Neural progenitor cell (in vitro differentiated cells): ENCODE measurements around the gene PABPC3. TPM values are rescaled to one million over a fixed set of nuclear protein-coding genes. Genes with fewer than 3 reads are reported as not detected.
A peak's percentile ranks its signal among the peaks of the same experiment; 100 is the strongest.

Experiments used
- DNase-seq: peaks from one replicate; pipeline ENCODE4 v3.0.0-alpha.2; 2016; ENCODE audit warnings: low spot score
- H2AFZ ChIP-seq: fragments of 200-600 bp; sonication (generic); replicated peaks from 2 replicates; pipeline ENCODE4 v1.6.1; 2016; ENCODE audit warnings: antibody characterized with exemption
- H3F3A ChIP-seq: fragments of 200-600 bp; sonication (generic); 2 replicates; pipeline ENCODE4 v1.6.1; 2016; ENCODE audit warnings: antibody characterized with exemption, low read depth
- H3K27ac ChIP-seq: fragments of 200-600 bp; sonication (generic); 2 replicates; pipeline ENCODE4 v1.5.1; 2016; ENCODE audit warnings: mild to moderate bottlenecking
- H3K27me3 ChIP-seq: fragments of 200-600 bp; sonication (generic); 2 replicates; pipeline ENCODE4 v1.6.1; 2016; ENCODE audit warnings: mild to moderate bottlenecking, moderate library complexity
- H3K36me3 ChIP-seq: fragments of 200-600 bp; sonication (generic); 2 replicates; pipeline ENCODE4 v1.5.1; 2016
- H3K4me1 ChIP-seq: fragments of 200-600 bp; sonication (generic); 2 replicates; pipeline ENCODE4 v1.6.1; 2016; ENCODE audit warnings: mixed run types
- H3K4me2 ChIP-seq: fragments of 200-600 bp; sonication (generic); 2 replicates; pipeline ENCODE4 v1.6.1; 2016
- H3K4me3 ChIP-seq: fragments of 200-600 bp; sonication (generic); 2 replicates; pipeline ENCODE4 v1.5.1; 2016
- H3K79me2 ChIP-seq: fragments of 200-600 bp; sonication (generic); 2 replicates; pipeline ENCODE4 v1.6.1; 2016; ENCODE audit warnings: low read depth
- H3K9ac ChIP-seq: fragments of 200-600 bp; sonication (generic); 2 replicates; pipeline ENCODE4 v1.6.1; 2016
- H3K9me3 ChIP-seq: fragments of 200-600 bp; sonication (generic); 2 replicates; pipeline ENCODE4 v1.5.1; 2016; ENCODE audit warnings: low read depth
- H4K20me1 ChIP-seq: fragments of 200-600 bp; sonication (generic); 2 replicates; pipeline ENCODE4 v1.6.1; 2016; ENCODE audit warnings: low read depth
- H3K27ac Mint-ChIP-seq: 3 replicates; pipeline ENCODE4 v1.8.0; 2021; ENCODE audit warnings: mixed read lengths
- H3K27me3 Mint-ChIP-seq: 2 replicates; pipeline ENCODE4 v1.8.0; 2022; ENCODE audit warnings: low read depth, mild to moderate bottlenecking, inconsistent platforms, moderate library complexity, mixed read lengths; ENCODE audit not compliant: insufficient read depth
- H3K36me3 Mint-ChIP-seq: 3 replicates; pipeline ENCODE4 v1.8.0; 2021; ENCODE audit warnings: mixed read lengths
- H3K4me1 Mint-ChIP-seq: 3 replicates; pipeline ENCODE4 v1.8.0; 2021; ENCODE audit warnings: mixed read lengths
- H3K4me3 Mint-ChIP-seq: 3 replicates; pipeline ENCODE4 v1.8.0; 2021; ENCODE audit warnings: mild to moderate bottlenecking, moderate library complexity, mixed read lengths
- H3K9me3 Mint-ChIP-seq: 3 replicates; pipeline ENCODE4 v1.8.0; 2020; ENCODE audit warnings: mixed read lengths
- CTCF ChIP-seq: fragments of 200-600 bp; sonication (generic); IDR thresholded peaks from 2 replicates; pipeline ENCODE4 v1.5.1; 2017; ENCODE audit warnings: antibody characterized with exemption, mild to moderate bottlenecking
- EZH2 ChIP-seq: fragments of 200-600 bp; sonication (generic); IDR thresholded peaks from 2 replicates; pipeline ENCODE4 v1.6.1; 2017; ENCODE audit warnings: antibody characterized with exemption, mild to moderate bottlenecking, moderate library complexity
- EZH2phosphoT487 ChIP-seq: fragments of 200-600 bp; sonication (generic); IDR thresholded peaks from 2 replicates; pipeline ENCODE4 v1.6.1; 2017; ENCODE audit warnings: antibody characterized with exemption
- total RNA-seq: library from RNA; depleted of rRNA; stranded (reverse); fragments of >200 nt; gene quantifications from 2 replicates; pipeline ENCODE4 v1.2.3, GENCODE V29; 2015; ENCODE audit warnings: low replicate concordance

PABPC3 gene
- total RNA-seq, 1 donor from 2014 or later, result 0.17 TPM

GRCh38 chr13:25080773-25081172 is 15.2 kb upstream of the PABPC3 start:
- Histone ChIP-seq H3K79me2 (no peaks in the 10 kb centered on the region), H3F3A (no peaks in the 10 kb centered on the region), H2AFZ (no peak overlapping the region), H3K27me3 (no peaks in the 10 kb centered on the region), H3K4me2 (no peak overlapping the region), H3K36me3 (no peaks in the 10 kb centered on the region), H4K20me1 (no peaks in the 10 kb centered on the region), H3K4me3 (no peak overlapping the region), H3K4me1 (no peaks in the 10 kb centered on the region), H3K9ac (no peak overlapping the region), H3K27ac (no peak overlapping the region), H3K9me3 (no peaks in the 10 kb centered on the region)
- DNase-seq, result no peak
- Mint-ChIP-seq H3K9me3 (no peaks in the 10 kb centered on the region), H3K4me1 (no peaks in the 10 kb centered on the region), H3K4me3 (no peak overlapping the region), H3K36me3 (no peaks in the 10 kb centered on the region), H3K27ac (no peak overlapping the region), H3K27me3 (no peaks in the 10 kb centered on the region)
- no peak for TF ChIP-seq EZH2

GRCh38 chr13:25084096-25084495 is 11.8 kb upstream of the PABPC3 start:
- no peak for TF ChIP-seq EZH2phosphoT487
- no peak for TF ChIP-seq CTCF
- no peak for TF ChIP-seq EZH2
- no peaks in the 10 kb centered on the region for H3K36me3 ChIP-seq
- H3K79me2 ChIP-seq, result no peaks in the 10 kb centered on the region
- H3K27ac ChIP-seq, result no peak overlapping the region
- no peaks in the 10 kb centered on the region for H3K9me3 Mint-ChIP-seq
- H3K27me3 Mint-ChIP-seq, result no peaks in the 10 kb centered on the region
- H3K4me1 ChIP-seq, result no peaks in the 10 kb centered on the region
- no peak overlapping the region for H2AFZ ChIP-seq
- no peak overlapping the region for H3K9ac ChIP-seq
- no peaks in the 10 kb centered on the region for H3K4me1 Mint-ChIP-seq
- no peak overlapping the region for H3K4me2 ChIP-seq
- H4K20me1 ChIP-seq, result no peaks in the 10 kb centered on the region
- no peak overlapping the region for H3K27ac Mint-ChIP-seq
- H3K27me3 ChIP-seq, result no peaks in the 10 kb centered on the region
- no peaks in the 10 kb centered on the region for H3K36me3 Mint-ChIP-seq
- no peaks in the 10 kb centered on the region for H3F3A ChIP-seq
- no peak overlapping the region for H3K4me3 ChIP-seq
- H3K4me3 Mint-ChIP-seq, result no peak overlapping the region
- no peaks in the 10 kb centered on the region for H3K9me3 ChIP-seq
- DNase-seq, result no peak

GRCh38 chr13:25085125-25085742 is 10.7 kb upstream of the PABPC3 start:
- no peak overlapping the region for H3K4me2 ChIP-seq
- peak; percentile 67 for TF ChIP-seq CTCF
- TF ChIP-seq EZH2phosphoT487, result no peak
- no peak overlapping the region for H3K4me3 Mint-ChIP-seq
- peak; percentile 69 for DNase-seq
- no peak overlapping the region for H3K27ac ChIP-seq
- peaks cover 4% of the 10 kb centered on the region for H3K27me3 Mint-ChIP-seq
- no peaks in the 10 kb centered on the region for H3K4me1 ChIP-seq
- no peaks in the 10 kb centered on the region for H3K4me1 Mint-ChIP-seq
- no peaks in the 10 kb centered on the region for H4K20me1 ChIP-seq
- H3F3A ChIP-seq, result no peaks in the 10 kb centered on the region
- no peaks in the 10 kb centered on the region for H3K36me3 Mint-ChIP-seq
- no peaks in the 10 kb centered on the region for H3K27me3 ChIP-seq
- H3K9me3 Mint-ChIP-seq, result no peaks in the 10 kb centered on the region
- H2AFZ ChIP-seq, result no peak overlapping the region
- H3K9ac ChIP-seq, result no peak overlapping the region
- H3K36me3 ChIP-seq, result no peaks in the 10 kb centered on the region
- no peak overlapping the region for H3K27ac Mint-ChIP-seq
- H3K9me3 ChIP-seq, result no peaks in the 10 kb centered on the region
- no peak overlapping the region for H3K4me3 ChIP-seq
- H3K79me2 ChIP-seq, result no peaks in the 10 kb centered on the region

- Histone ChIP-seq H3K27ac (no peak overlapping the region), H3K27me3 (no peaks in the 10 kb centered on the region), H3K36me3 (no peaks in the 10 kb centered on the region), H3K9ac (no peak overlapping the region), H3K4me1 (no peaks in the 10 kb centered on the region), H4K20me1 (no peaks in the 10 kb centered on the region), H3K4me3 (no peak overlapping the region), H2AFZ (no peak overlapping the region), H3K79me2 (no peaks in the 10 kb centered on the region), H3F3A (no peaks in the 10 kb centered on the region), H3K9me3 (no peaks in the 10 kb centered on the region), H3K4me2 (no peak overlapping the region)
- Mint-ChIP-seq H3K27me3 (peaks cover 7% of the 10 kb centered on the region), H3K9me3 (no peaks in the 10 kb centered on the region), H3K4me3 (no peak overlapping the region), H3K27ac (no peak overlapping the region), H3K36me3 (no peaks in the 10 kb centered on the region), H3K4me1 (no peaks in the 10 kb centered on the region)
- TF ChIP-seq EZH2phosphoT487 (no peak), EZH2 (no peak), CTCF (no peak)
- no peak for DNase-seq
These were observed 7.2 kb upstream of the PABPC3 start for GRCh38 chr13:25088562-25089221.
